PC-3 (cell line): Measurements from ENCODE around the gene FAM135A.

Source experiments
- CTCF ChIP-seq: fragments of 300-600 bp; sonication (generic); conservative IDR thresholded peaks from 2 replicates; pipeline ENCODE4 v1.5.1; 2017; ENCODE audit warnings: antibody characterized with exemption, low read depth, mild to moderate bottlenecking, low read length
- EZH2 ChIP-seq: fragments of 300-600 bp; sonication (generic); IDR thresholded peaks from one replicate; pipeline ENCODE4 v1.6.1; 2017; ENCODE audit warnings: antibody characterized with exemption, mild to moderate bottlenecking, low read length; ENCODE audit not compliant: unreplicated experiment

GRCh38 chr6:70599187-70599586 lies 185.9 kb downstream of the FAM135A start:
- TF ChIP-seq CTCF (no peak), EZH2 (no peak)
